CD4-positive, alpha-beta T cell treated with Interleukin-1 beta for 1 hour (primary cell): Measurements from ENCODE around the gene SDR42E1.
"Not testable (repeated sequence)": the region's sequence is repeated elsewhere in the genome, so short reads cannot be mapped to it uniquely, and the experiment has no call there.

Experiments used
- DNase-seq, 2 donors: peaks; one replicate each; pipeline ENCODE4 v3.0.0-alpha.2; 2020 to 2022

The SDR42E1 gene

DNA sequence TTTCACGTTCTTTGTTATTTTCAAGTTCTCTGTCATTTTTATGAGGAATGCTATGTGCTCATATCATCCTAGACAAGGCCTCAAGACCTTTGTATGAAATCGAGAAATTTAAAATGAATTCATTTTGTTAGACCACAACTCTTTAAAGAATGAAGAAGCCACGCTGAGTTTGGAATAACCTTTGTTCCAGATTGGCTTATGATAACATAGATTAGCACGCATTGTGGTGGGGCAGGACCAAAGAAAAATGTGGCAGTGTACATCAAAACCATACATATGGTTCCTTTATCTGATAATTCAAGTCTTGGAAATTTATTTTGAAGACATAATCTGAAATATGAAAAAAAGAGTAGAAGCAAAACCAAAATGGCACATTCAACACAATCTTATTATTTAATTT lies 26.0 kb upstream of the SDR42E1 start:
- DNase-seq: no peak

DNA sequence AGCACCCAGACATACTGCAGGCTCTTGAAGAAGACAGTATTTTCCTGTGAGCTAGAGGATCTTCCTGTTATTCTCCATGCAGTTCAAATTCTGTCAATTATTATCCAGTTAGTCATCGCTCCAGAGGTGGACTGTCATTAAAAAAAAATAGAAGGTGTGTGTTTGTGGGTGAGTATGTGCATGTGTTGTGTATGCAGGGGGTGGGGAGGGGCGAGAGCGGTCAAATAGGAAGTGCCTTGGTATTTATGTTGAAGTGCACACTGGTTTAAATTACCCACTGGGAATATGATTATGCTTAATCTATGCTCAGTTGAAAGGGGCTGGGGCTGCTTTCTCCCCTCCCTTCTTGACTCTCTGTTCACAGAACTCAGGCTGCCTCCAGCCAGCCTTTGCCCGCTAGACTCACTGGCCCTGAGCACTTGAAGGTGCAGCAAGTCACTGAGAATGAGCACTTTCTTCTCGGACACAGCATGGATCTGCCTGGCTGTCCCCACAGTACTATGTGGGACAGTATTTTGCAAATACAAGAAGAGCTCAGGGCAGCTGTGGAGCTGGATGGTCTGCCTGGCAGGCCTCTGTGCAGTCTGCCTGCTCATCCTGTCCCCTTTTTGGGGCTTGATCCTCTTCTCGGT lies 23.8 kb upstream of the SDR42E1 start, which contains the start of gene HSD17B2:
TSS of gene HSD17B2 (plus strand) at position 273 of the 632 bp plus-strand sequence. CDS start at position 445, 172 bp downstream.
- DNase-seq: no peak

DNA sequence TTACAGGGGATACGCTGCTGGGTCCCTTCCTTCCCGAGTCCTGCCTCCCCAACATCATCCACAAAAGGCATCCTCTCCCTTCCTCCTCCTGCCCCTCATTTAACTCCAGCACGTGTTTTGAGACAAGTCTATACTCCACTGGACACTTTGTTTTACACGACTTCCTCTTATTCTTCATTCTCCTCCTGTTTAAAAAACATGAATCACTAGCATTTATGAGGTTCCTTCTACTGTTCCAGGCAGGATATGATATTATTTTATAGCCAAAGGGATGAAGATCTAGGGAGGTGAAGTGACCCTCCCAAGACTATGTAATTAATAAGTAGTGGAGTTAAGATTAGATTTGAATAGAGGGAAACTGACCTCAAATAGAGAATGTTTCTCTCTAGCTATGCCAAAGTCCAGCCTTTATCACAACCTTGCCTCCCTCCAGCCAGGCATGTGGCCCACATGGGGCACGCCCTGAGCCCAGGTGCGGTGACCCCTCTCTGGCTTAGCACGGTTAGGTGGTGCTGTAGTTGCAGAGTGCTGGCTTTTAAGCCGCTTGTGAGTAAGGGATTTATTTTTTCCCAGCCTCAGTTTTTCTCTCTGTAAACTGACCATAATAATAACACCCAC lies 22.5 kb upstream of the SDR42E1 start:
- DNase-seq: no peak

DNA sequence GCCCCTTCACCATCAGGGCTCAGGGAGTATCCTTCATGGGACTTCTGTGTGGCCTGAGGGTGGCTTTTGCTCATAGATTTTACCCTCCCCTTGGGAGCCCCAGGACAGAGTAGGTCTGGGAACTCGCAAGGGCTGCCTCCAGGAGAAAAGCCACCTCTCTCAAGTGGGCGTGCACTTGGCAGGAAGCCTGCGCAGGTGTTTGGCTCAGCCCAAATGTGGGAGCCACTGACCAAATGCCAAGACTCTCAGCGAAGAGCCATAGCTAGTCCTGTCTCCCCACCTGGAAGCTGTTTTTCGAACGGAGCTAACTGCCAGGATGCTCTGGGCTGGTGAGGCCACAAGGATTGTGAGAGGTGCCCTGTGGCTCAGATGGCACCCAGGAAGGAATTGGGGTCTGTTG lies 21.7 kb upstream of the SDR42E1 start:
- DNase-seq: no peak

DNA sequence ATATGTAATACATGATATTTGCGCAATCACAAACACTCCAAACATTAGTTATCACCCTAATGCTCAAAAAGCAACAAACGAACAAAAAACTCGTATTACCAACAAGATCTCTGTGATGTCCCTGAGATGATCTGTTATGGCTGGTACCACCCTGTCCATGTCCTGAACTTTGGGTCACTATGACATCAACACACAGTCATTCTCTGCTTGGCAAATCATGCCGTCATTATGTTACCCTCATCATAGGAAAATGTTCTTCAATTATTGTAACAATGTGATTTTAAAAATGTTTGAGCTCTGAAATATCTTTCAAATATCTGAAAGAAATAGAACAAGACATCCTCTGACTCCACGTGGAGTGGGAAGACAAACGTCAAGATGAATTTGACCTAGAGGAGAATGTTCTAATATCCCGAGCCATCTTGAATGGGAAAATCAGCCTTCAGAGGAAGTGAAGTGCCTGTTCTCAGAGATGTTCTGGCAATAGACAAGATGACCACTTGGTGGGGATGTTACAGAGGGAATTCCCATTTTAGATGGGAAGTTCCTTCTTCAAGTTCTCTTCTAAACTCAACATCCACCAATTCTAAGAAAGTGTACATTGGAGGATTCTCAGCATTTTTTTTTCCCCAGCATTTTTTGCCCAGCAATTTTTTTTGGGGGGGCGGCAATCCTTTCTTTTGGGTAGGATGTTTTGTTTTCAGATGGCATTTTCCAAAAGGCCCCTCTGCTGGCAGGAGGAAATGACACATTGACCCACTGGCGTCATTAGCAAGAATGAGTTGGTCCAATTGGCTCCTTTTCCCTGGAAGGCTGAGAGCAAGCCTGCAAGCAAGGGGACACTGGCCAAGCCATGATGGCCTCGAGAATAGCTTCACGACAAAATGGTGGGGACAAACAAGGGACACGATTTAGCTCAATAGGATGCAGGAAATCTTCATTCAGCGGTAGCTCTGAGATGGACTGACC lies 20.1 kb upstream of the SDR42E1 start:
- DNase-seq: peak in 1 of 2 donors; percentile 13

DNA sequence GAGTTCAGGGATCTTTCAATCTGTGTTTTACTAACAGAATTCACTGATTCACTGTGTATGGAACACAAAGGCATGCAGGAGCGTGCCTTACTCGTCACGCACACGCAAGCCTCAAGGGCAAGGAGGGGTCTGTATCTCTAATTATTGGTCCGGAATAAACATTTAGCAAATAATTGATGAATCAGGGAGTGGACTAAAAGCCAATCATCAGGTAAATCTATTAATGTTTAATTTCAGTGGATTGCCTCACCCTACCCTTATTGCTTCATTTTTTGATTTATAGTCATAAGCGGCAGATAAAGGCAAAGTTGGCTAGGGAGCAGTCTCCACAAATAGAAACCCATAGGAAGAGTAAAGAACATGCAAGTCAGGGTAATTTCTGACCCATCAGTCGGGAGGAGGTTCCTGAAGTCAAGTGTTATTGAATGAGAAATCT lies 16.4 kb upstream of the SDR42E1 start:
- no peak for DNase-seq

DNA sequence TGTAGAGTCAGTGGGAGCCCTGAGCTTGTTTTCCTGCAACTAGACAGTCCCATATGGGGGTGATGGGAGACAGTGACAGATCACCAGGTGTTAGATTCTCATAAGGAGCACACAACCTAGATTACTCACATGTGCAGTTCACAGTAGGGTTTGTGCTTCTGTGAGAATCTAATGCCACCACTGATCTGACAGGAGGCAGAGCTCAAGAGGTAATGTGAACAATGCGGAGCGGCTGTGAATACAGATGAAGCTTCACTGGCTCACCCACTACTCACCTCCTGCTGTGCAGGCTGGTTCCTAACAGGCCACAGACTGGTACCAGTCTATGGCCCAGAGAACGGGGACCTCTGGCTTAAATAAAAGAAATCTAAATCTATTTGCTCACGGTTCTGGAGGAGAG lies 13.6 kb upstream of the SDR42E1 start:
- no peak for DNase-seq

DNA sequence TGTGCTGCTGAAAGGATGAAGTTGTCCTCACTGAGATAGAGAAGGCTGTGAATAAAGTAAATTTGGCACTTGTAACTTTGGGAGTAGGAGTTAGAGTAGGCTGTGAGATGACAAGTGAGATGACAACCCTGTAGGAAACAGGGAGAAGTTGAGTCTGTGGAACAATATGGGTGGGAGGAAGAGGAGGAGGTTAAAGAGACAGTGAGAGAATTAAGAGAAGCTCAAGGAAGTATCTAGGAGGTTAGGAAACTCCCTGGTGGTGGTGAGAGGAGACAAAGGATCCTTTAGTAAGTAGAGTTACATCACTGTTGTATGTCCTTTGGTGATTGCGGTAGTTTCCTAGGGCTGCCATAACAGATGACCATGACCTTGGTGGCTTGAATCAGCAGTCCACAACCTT lies 13.0 kb upstream of the SDR42E1 start:
- no peak for DNase-seq

DNA sequence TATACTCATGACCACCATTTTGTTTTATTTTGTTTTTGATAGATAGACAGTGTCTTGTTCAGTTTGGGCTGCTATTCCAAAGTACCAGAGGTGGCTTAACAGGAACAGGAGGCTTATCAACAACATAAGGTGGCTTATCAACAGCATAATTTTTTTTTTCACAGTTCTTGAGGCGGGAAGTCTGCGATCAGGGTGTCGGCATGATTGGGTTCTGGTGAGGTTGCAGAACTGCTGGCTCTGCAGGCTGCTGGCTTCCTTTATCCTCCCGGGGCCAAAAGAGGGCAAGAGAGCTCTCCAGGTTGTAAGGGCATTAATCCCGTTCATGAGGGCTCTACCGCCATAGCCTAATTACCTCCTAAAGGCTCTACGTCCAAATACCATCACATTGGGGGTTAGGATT lies 11.9 kb upstream of the SDR42E1 start:
- no peak for DNase-seq

DNA sequence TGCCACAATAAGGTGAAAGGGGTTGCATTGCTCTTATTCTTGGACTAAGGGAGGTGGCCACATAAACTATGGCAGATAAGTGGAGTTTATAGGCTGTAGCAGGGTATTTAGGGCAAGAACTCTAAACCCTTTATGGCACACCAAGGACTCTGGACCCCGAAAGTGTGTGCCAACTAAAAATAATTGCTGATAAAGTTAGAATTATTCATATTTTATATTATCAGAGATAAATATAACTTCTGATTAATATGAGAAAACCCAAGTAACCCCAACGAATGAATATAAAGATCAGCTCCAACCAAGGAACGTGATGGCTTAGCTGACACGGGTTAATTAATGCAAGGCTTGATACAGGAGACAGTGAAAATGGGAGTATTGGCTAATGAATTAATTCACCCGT lies 8.8 kb upstream of the SDR42E1 start:
- no peak for DNase-seq

DNA sequence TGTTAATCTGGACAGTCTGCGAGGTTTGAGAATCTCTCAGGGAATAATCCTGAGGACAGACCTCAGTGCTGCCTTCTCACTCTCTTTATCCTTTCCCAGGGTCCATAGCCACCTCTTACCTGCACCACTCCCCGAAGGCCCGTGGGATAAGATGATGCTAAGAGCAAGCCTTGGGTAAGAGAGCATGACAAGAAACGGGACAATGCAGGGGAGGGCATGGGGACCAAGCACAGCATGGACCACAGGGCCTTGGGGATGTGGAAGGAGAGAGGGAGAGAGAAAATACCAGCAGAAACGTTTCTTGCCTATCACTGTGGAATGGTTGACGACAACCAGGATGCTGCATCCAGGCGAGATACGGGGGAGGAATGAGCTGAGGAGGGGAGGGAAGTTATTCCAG lies 8.3 kb upstream of the SDR42E1 start:
- no peak for DNase-seq

DNA sequence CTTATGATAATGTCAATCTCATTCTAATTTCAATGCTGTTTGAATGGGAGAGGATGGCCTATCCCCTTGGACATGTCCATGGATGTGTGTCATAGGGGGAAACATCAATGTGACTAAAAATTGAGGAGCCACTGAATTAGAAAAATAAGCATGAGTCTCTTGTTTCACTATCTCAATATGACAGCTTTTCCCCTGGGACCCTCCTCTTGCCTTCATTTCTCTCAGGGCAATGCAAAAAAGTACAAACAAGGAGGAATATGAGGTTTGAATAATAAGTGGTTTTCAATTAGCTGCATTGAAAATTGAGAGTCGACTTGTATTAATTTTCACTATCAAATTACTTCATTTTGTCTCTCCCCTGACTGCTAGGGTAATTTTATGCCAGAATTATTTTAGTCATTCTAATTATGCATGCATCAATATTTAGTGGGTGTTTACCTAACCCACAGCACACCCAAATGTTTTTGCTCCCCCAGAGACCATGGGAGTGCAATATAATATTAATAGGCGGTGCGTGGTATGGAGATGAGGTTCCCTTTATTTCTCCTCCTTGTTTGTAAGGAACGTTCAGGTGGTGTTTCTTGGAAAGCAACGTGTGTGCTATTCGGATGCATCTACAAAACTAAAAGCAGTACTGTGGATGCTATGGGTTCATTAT lies 6.8 kb upstream of the SDR42E1 start:
- no peak for DNase-seq

DNA sequence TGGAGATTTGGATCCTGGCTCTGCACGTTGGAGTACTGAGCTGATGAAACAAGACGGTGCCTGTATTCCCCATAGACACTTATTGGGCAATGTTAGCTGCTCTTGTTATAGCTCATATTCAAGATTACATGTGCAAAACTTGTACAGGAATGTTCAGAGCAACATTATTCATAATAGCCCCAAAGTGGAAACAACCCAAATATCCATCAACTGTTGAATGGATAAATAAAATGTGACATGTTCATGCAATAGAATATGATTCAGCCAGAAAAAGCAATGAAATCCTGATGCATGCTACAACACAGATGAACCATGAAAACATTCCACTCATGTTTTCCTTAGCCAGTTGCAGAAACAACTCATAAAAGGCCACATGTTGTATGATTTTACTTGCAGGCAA lies 5.7 kb upstream of the SDR42E1 start:
- DNase-seq: no peak

DNA sequence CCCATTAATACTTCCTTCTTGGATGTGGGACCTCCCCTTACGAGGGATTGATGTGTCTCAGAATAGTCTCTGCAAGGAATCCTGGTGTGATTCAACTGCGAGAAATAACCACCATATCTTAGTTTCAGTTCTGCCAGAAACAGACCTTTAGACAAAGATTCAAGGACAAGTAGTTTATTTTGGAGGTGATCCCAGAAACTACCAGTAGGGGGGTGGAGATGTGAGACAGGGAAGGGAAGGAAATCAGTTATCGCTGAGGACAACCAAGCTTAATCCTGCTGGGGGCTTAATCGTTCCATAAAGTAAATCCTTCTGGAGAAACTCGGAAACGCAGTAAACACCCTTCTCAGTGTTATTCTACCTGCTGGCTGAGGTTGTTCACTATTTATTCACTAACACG lies 5.0 kb upstream of the SDR42E1 start:
- DNase-seq: no peak

DNA sequence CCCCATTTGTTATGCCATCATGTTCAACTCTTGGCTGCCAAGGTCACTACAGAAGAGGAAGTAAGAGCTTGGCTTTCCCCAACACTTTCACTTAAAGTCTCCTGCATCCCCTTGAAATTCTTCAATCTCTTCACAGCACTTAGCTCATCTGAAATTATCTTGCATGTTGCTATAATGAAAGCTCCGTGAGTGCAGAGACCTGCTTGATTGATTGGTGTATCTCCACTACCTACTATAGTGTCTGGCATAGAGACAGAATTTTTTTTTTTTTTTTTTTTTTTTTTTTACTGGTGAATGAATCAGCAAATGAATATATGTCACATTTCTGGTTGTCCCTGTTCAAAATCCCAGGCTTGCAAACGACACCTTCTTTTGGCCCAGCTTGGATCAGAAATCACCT lies 1.9 kb upstream of the SDR42E1 start:
- no peak for DNase-seq

DNA sequence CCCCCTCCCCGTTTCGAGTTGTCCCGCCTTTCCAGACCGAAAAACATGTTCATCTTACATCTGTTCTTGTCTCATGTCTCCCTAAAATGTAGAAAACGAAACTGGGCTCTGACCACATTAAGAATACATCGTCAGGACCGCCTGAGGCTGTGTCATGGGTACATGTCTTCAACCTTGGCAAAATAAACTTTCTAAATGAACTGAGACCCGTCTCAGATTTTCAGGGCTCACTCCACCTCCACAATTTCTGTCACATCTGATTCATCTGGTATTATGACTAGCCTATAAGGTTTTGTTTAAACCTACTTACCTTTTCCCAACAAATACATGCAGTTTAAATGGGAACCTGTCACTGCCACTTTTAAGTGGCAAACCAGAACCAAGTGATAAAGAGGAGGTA lies 621 bp downstream of the SDR42E1 start:
- DNase-seq: no peak

DNA sequence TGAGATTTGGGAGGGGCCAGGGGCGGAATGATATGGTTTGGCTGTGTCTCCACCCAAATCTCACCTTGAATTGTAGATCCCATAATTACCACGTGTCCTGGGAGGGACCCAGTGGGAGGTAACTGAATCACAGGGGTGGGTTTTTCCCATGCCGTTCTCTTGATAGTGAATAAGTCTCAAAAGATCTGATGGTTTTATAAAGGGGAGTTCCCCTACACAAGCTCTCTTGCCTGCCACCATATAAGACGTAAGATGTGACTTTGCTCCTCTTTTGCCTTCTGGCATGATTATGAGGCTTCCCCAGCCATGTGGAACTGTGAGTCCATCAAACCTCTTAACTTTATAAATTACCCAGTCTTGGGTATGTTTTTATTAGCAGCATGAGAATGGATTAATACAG lies 1.5 kb downstream of the SDR42E1 start:
- not testable (repeated sequence) for DNase-seq

DNA sequence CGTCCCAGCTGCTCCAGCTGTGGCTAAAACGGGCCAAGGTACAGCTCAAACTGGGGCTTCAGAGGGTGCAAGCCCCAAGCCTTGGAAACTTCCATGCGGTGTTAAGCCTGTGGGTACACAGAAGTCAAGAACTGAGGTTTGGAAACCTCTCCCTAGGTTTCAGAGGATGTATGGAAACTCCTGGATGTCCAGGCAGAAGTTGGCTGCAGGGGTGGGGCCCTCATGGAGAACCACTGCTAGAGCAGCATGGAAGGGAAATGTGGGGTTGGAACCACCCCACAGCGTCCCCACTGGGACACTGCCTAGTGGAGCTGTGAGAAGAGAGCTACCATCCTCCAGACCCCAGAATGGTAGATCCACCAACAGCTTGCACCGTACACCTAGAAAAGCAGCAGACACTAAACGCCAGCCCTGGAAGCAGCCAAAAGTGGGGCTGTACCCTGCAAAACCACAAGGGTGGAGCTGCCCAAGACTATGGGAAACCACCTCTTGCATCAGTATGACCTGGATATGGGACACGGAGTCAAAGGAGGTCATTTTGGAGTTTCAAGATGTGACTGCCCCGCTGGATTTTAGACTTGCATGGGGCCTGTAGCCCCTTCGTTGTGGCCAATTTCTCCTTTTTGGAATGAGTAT lies 2.2 kb downstream of the SDR42E1 start:
- DNase-seq: no peak

DNA sequence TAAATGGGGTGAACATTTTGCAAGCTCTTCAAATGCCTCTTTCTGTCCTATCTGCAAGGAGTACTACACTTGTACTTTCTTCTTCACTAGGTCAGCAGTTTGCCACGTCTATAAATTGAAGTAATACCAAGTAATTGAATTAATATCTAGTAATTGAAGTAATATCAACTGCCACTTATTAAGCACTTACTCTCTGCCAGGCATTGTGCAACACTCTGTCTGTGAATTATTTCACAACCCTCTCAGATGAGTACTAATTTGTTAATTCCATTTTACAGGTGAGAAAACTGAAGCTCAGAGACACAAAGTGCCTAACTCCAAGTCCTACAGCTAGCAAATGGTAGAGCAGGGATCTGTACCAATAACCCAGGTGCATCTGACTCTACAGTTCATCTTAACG lies 4.1 kb downstream of the SDR42E1 start:
- DNase-seq: no peak

DNA sequence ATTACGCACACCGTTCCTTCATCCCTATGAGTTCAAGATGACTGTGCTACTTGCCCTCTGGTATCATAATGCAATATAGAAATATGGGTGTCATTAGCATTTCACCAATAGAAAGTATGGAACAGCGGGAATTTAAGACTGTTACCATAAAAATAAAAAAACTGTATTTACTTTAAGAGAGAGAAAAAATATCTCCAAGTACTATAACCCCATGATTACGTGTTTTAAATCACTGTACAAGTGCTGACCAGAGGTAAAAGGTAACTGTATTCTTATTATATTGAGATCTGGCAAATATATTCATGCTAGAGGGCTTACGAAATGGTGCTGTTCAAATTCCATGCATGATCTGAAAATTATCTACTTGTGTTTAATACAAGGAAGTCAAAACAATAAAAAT lies 5.2 kb downstream of the SDR42E1 start:
- no peak for DNase-seq

DNA sequence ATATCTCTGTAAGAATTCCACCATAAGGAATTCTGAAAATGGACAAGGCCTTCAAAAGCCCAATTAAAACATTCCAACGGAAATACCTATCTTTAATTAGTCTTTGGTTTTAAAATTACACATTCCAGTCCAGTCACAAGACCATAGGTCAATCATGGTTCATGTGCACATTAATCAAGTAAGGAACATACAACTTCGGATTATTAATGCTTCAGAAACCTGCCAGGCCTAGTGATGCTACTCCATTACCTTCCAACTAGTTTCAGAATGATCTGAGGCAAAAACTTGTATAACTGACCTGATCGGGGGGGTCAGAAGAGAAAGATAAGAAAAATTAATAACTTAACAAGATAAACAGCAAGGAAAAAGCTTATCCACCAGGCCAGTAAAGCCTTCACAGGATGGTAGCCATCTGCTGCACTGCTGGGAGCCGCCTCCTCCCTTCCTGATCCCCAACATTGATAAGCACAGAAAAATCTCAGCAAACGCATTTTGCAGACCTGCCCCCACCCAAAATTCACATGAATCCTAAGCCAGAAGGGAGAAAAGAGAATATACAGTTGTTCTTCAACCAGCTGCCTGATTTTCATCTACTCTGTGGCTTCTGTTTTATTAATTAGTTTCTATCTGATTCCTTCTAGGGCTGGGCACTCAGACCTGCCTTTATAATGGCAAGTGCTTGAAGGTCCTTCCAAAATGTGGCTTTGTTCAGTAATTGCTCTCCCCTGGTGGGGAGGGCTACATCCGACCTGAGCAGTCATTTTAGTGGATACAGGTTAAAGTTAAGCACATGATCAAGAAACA lies 6.0 kb downstream of the SDR42E1 start:
- no peak for DNase-seq

DNA sequence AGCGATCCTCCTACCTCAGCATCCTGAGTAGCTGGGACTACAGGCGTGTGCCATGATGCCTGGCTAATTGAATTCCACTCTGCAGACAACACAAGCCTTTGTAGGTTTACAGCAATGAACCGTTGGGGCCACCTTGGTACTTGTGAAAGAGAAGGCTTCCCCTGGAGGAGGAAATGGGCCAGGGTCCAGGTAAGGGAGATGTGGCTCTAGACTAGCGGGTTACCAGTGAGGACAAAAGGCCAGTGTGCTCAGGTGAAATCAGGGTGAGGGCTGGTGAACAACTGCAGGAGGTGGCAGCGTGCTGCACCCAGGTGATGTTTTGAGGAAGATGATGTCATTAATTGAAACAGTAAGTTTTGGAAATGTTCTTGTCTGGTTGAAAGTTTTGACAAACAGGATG lies 6.7 kb downstream of the SDR42E1 start:
- DNase-seq: no peak
